GM23338 (cell line): ENCODE results near the gene RAB17. TPM values are rescaled to one million over a fixed set of nuclear protein-coding genes. Genes with fewer than 3 reads are reported as not detected.

Source experiments
- ATAC-seq: fragments of 200-7000 bp; cut with Tn5 transposase; 3 replicates; pipeline ENCODE4 v1.9.1; 2020
- DNase-seq: peaks from one replicate; pipeline ENCODE4 v3.0.0-alpha.2; 2015; ENCODE audit warnings: low spot score
- H2AFZ ChIP-seq: fragments of 200-600 bp; sonication (generic); 2 replicates; pipeline ENCODE4 v1.8.0; 2016; ENCODE audit warnings: antibody characterized with exemption, mild to moderate bottlenecking, moderate library complexity
- H3F3A ChIP-seq: fragments of 200-600 bp; sonication (generic); replicated peaks from 2 replicates; pipeline ENCODE4 v1.8.0; 2017; ENCODE audit warnings: antibody characterized with exemption, mixed run types, low read depth
- H3K27ac ChIP-seq: fragments of 200-600 bp; sonication (generic); 2 replicates; pipeline ENCODE4 v1.6.1; 2016; ENCODE audit warnings: low read depth
- H3K27me3 ChIP-seq: fragments of 200-600 bp; sonication (generic); 2 replicates; pipeline ENCODE4 v1.8.0; 2016; ENCODE audit warnings: mild to moderate bottlenecking, mixed run types, moderate library complexity; ENCODE audit not compliant: insufficient read depth
- H3K36me3 ChIP-seq: fragments of 200-600 bp; sonication (generic); 2 replicates; pipeline ENCODE4 v1.8.0; 2016; ENCODE audit warnings: mild to moderate bottlenecking; ENCODE audit not compliant: insufficient read depth
- H3K4me1 ChIP-seq: fragments of 200-600 bp; sonication (generic); 2 replicates; pipeline ENCODE4 v1.8.0; 2016; ENCODE audit warnings: mild to moderate bottlenecking, moderate library complexity; ENCODE audit not compliant: insufficient read depth
- H3K4me2 ChIP-seq: fragments of 200-600 bp; sonication (generic); 2 replicates; pipeline ENCODE4 v1.7.1; 2017; ENCODE audit warnings: mixed run types
- H3K4me3 ChIP-seq: fragments of 200-600 bp; sonication (generic); 2 replicates; pipeline ENCODE4 v1.6.1; 2016; ENCODE audit warnings: mixed run types
- H3K79me2 ChIP-seq: fragments of 200-600 bp; sonication (generic); replicated peaks from 2 replicates; pipeline ENCODE4 v1.8.0; 2017; ENCODE audit warnings: mild to moderate bottlenecking; ENCODE audit not compliant: insufficient read depth
- H3K9me2 ChIP-seq: fragments of 200-600 bp; sonication (generic); 2 replicates; pipeline ENCODE4 v1.8.0; 2017; ENCODE audit not compliant: insufficient read depth
- H4K20me1 ChIP-seq: fragments of 200-600 bp; sonication (generic); replicated peaks from 2 replicates; pipeline ENCODE4 v1.8.0; 2017; ENCODE audit warnings: mild to moderate bottlenecking; ENCODE audit not compliant: insufficient read depth
- H3K27ac Mint-ChIP-seq: 2 replicates; pipeline ENCODE4 v1.8.0; 2020; ENCODE audit warnings: inconsistent platforms, mild to moderate bottlenecking, moderate library complexity, mixed read lengths
- H3K27me3 Mint-ChIP-seq: 3 replicates; pipeline ENCODE4 v1.8.0; 2022; ENCODE audit warnings: low read depth, mild to moderate bottlenecking, moderate library complexity, mixed read lengths, inconsistent platforms; ENCODE audit not compliant: insufficient read depth, poor library complexity
- H3K36me3 Mint-ChIP-seq: 3 replicates; pipeline ENCODE4 v1.8.0; 2021; ENCODE audit warnings: low read depth, mild to moderate bottlenecking, inconsistent platforms, moderate library complexity, mixed read lengths
- H3K4me1 Mint-ChIP-seq: 3 replicates; pipeline ENCODE4 v1.8.0; 2020; ENCODE audit warnings: mild to moderate bottlenecking, inconsistent platforms, mixed read lengths
- H3K4me3 Mint-ChIP-seq: 3 replicates; pipeline ENCODE4 v1.8.0; 2021; ENCODE audit warnings: moderate library complexity, mild to moderate bottlenecking, inconsistent platforms, mixed read lengths
- H3K9me3 Mint-ChIP-seq: 3 replicates; pipeline ENCODE4 v1.8.0; 2020; ENCODE audit warnings: moderate library complexity, mild to moderate bottlenecking, inconsistent platforms, mixed read lengths
- CREB1 ChIP-seq: fragments of 250-450 bp; sonication (Bioruptor Pico); IDR thresholded peaks from 2 replicates; pipeline ENCODE4 v1.5.0; 2020; ENCODE audit warnings: low read depth, mild to moderate bottlenecking, moderate library complexity
- CTCF ChIP-seq, 2 experiments: fragments of 200-600 bp in 1 of 2; sonication (generic) in 1 of 2; conservative IDR thresholded peaks; 2 replicates each; pipeline versions ENCODE4 v1.5.1 to v1.6.1; 2016 to 2017; ENCODE audit warnings: antibody characterized with exemption in 2 of 2, low read depth in 2 of 2, mild to moderate bottlenecking in 2 of 2, moderate library complexity in 1 of 2
- ETS1 ChIP-seq: IDR thresholded peaks from 2 replicates; pipeline ENCODE4 v1.6.1; 2016; ENCODE audit warnings: antibody characterized with exemption
- EZH2 ChIP-seq: fragments of 200-600 bp; sonication (generic); IDR thresholded peaks from one replicate; pipeline ENCODE4 v1.8.0; 2017; ENCODE audit warnings: antibody characterized with exemption, mild to moderate bottlenecking, low read depth; ENCODE audit not compliant: unreplicated experiment
- EZH2phosphoT487 ChIP-seq: fragments of 200-600 bp; sonication (generic); IDR thresholded peaks from one replicate; pipeline ENCODE4 v1.8.1; 2018; ENCODE audit warnings: antibody characterized with exemption; ENCODE audit not compliant: unreplicated experiment
- JUNB ChIP-seq: IDR thresholded peaks from one replicate; pipeline ENCODE4 v1.6.1; 2016; ENCODE audit warnings: antibody characterized with exemption; ENCODE audit not compliant: unreplicated experiment
- NANOG ChIP-seq: IDR thresholded peaks from 2 replicates; pipeline ENCODE4 v1.6.1; 2016; ENCODE audit warnings: antibody characterized with exemption, borderline replicate concordance
- POLR2AphosphoS5 ChIP-seq: IDR thresholded peaks from 2 replicates; pipeline ENCODE4 v1.6.1; 2016; ENCODE audit warnings: antibody characterized with exemption, low read depth
- REST ChIP-seq: IDR thresholded peaks from one replicate; pipeline ENCODE4 v1.6.1; 2018; ENCODE audit warnings: antibody characterized with exemption; ENCODE audit not compliant: unreplicated experiment
- STAT1 ChIP-seq: IDR thresholded peaks from one replicate; pipeline ENCODE4 v1.6.1; 2016; ENCODE audit warnings: antibody characterized with exemption; ENCODE audit not compliant: unreplicated experiment
- ZNF114 ChIP-seq: fragments of 250-450 bp; sonication (Bioruptor Pico); IDR thresholded peaks from 2 replicates; pipeline ENCODE4 v1.5.0; 2020; ENCODE audit warnings: mild to moderate bottlenecking, moderate library complexity
- ZNF331 ChIP-seq: fragments of 250-450 bp; sonication (Bioruptor Pico); IDR thresholded peaks from 2 replicates; pipeline ENCODE4 v1.5.0; 2020; ENCODE audit warnings: low read depth, mild to moderate bottlenecking, moderate library complexity
- ZNF462 ChIP-seq: fragments of 250-450 bp; sonication (Bioruptor Pico); IDR thresholded peaks from 2 replicates; pipeline ENCODE4 v1.5.0; 2020; ENCODE audit warnings: mild to moderate bottlenecking, moderate library complexity
- polyA plus RNA-seq: library from polyadenylated mRNA; unstranded; fragments of >200 nt; fragmentation: Nextera tagmentation; extraction: Ambion mirVana; gene quantifications from 2 replicates; pipeline ENCODE4 v1.2.1, GENCODE V29; 2016
- total RNA-seq: library from RNA; depleted of rRNA; stranded (reverse); fragments of >200 nt; shearing (Covaris generic); gene quantifications from 2 replicates; pipeline ENCODE4 v1.2.3, GENCODE V29; 2014

Gene RAB17
- total and polyA plus RNA-seq, 2 experiments from 2014 or later: 22.4 to 26.9 TPM

- H3K4me3 ChIP-seq: no peak overlapping the region
- no peak overlapping the region for H3K4me3 Mint-ChIP-seq
- DNase-seq (no peak), ATAC-seq (no peak)
- no peak overlapping the region for H3K4me2 ChIP-seq
- no peaks in the 10 kb centered on the region; the same call in none of the 2 replicates for H3K9me2 ChIP-seq
- no peak overlapping the region for H3K27ac ChIP-seq
- no peaks in the 10 kb centered on the region; the same call in 1 of the 2 replicates for H4K20me1 ChIP-seq
- H3K4me1 Mint-ChIP-seq: peaks cover 18% of the 10 kb centered on the region
- 0 out of 2 replicates have a peak, but pooled peaks cover 2% of the 10 kb centered on the region for H3K36me3 ChIP-seq
- TF ChIP-seq POLR2AphosphoS5: no peak
- no peak for TF ChIP-seq STAT1
- TF ChIP-seq ZNF114: no peak
- no peak for TF ChIP-seq EZH2
- TF ChIP-seq NANOG: no peak
- no peak for TF ChIP-seq JUNB
- no peak for TF ChIP-seq ZNF331 (CRISPR knock-in tag)
- no peak for TF ChIP-seq ETS1
- no peak for TF ChIP-seq CTCF (conservative IDR thresholded peaks at IDR 0.05; ENCODE audit: low read depth in 2 of 2)
- TF ChIP-seq CREB1: no peak
- no peak for TF ChIP-seq EZH2phosphoT487
- TF ChIP-seq ZNF462: no peak
- TF ChIP-seq REST: no peak
- H3K27me3 ChIP-seq: peaks cover 34% of the 10 kb centered on the region
- peaks cover 7% of the 10 kb centered on the region for H3K4me1 ChIP-seq
- peaks cover 5% of the 10 kb centered on the region; the same call in 2 of the 3 replicates for H3K9me3 Mint-ChIP-seq
- peaks cover 6% of the 10 kb centered on the region; the same call in 1 of the 2 replicates for H3K79me2 ChIP-seq
- H3K36me3 Mint-ChIP-seq: peaks cover 7% of the 10 kb centered on the region; the same call in 1 of the 3 replicates
- H3K27me3 Mint-ChIP-seq: peaks cover 26% of the 10 kb centered on the region
- no peak overlapping the region for H3K27ac Mint-ChIP-seq
- no peaks in the 10 kb centered on the region; the same call in 1 of the 2 replicates for H3F3A ChIP-seq
- H2AFZ ChIP-seq: no peak overlapping the region
Observed at GRCh38 chr2:237623428-237624403, 33.2 kb upstream of the RAB17 start.
